GM19193 (cell line): ENCODE measurements around the gene UGT1A10.

Source experiments
- POLR2A ChIP-seq: IDR thresholded peaks from 4 replicates; pipeline ENCODE4 v1.6.1; 2011; ENCODE audit not compliant: insufficient read depth, insufficient read length; ENCODE audit errors: extremely low read depth

UGT1A10 gene

DNA sequence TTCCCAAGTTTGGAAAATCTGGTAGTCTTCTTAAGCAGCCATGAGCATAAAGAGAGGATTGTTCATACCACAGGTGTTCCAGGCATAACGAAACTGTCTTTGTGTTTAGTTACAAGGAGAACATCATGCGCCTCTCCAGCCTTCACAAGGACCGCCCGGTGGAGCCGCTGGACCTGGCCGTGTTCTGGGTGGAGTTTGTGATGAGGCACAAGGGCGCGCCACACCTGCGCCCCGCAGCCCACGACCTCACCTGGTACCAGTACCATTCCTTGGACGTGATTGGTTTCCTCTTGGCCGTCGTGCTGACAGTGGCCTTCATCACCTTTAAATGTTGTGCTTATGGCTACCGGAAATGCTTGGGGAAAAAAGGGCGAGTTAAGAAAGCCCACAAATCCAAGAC is 135.9 kb downstream of the UGT1A10 start:
- no peak for TF ChIP-seq POLR2A

DNA sequence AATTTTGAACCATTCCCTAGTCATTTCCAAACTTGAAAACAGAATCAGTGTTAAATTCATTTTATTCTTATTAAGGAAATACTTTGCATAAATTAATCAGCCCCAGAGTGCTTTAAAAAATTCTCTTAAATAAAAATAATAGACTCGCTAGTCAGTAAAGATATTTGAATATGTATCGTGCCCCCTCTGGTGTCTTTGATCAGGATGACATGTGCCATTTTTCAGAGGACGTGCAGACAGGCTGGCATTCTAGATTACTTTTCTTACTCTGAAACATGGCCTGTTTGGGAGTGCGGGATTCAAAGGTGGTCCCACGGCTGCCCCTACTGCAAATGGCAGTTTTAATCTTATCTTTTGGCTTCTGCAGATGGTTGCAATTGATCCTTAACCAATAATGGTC is 136.3 kb downstream of the UGT1A10 start:
- TF ChIP-seq POLR2A = no peak

DNA sequence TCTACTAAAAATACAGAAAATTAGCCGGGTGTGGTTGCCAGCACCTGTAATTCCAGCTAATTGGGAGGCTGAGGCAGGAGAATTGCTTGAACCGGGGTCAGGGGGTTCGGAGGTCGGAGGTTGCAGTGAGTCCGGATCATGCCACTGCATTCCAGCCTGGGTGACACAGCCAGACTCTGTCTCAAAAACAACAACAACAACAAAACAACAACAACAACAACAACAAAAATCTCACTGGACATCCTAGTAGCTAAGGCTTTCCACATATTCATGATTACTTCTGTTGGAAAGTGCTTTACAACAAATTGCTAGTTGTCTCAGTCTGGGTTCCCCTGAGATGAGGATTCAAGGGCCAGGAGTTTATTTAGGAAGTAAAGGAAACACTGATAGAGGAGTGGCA is 137.6 kb downstream of the UGT1A10 start:
- TF ChIP-seq POLR2A = no peak

DNA sequence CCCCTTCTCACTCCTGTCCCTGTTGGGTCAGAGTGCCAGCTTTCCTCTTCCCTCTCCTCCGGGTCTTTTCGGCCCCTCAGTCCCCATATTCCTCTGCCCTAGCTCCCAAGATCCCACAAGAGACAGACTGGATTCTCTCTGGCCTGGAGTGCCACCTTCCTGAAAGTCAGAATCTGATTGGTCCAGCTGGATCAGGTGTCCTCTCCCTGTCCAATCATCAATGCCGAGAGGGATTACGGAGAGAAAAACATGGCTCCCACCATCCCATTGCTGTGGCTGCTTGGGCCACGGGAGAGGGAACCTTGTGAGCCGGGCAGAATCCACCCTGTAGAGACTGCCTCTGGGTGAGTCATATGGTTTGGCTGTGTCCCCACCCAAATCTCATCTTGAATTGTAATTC is 139.2 kb downstream of the UGT1A10 start:
- TF ChIP-seq POLR2A = no peak

DNA sequence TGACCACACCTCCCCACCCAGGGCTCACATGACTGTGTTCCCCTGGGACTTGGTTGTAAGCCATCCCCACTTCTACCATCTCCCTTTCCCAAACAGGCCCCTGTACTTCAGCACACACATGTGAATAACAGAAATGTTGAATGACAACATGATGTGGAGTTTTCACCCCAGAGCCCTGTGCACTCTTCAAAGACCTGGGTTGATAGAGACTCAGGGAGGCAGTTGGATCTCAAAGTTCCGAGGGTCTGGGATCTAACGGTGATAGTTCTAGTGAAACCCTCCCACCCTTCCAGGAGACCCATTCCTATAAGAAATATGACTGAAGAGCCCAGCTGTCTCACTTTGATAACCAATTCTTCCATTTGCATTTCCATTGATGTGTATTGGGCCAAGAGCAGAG is 141.8 kb downstream of the UGT1A10 start, which contains the start of gene MROH2A:
TSS of gene MROH2A (plus strand) at position 301 of the 400 bp plus-strand sequence. CDS start 1,029 bp downstream, outside the sequence.
- no peak for TF ChIP-seq POLR2A

DNA sequence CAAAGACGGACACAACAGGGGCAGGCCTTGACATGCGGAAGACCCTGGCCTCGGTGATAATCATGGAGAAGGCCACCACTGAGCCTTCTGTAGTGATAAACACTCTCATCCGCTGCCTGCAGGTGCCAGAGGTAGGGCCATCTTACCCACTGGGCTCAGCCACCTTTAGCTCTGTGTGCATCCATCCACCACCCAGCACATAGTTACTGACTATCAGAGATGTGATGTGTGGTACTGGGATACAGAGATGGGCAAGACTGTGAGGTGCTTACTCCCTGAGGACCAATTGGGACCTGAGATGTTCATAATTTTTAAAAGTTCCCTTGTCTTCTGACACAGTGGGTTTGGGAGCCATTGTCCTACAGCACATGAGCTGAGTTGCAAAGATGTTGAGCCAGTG is 143.5 kb downstream of the UGT1A10 start:
- TF ChIP-seq POLR2A = no peak

DNA sequence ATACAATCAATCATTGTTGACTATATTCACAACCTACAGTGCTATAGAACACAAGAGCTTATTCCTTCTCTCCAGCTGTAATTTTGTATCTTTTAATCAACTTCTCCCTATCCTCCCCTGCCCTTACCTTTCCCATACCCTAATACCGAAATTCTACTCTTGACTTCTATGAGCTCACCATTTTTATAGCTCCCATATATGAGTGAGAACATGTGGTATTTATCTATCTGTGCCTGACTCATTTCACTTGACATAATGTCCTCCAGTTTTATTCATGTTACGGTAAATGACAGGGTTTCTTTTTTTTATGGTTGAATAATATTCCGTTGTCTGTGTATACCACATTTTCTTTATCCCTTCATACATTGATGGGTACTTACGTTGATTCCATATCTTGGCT is 144.5 kb downstream of the UGT1A10 start:
- TF ChIP-seq POLR2A = no peak

DNA sequence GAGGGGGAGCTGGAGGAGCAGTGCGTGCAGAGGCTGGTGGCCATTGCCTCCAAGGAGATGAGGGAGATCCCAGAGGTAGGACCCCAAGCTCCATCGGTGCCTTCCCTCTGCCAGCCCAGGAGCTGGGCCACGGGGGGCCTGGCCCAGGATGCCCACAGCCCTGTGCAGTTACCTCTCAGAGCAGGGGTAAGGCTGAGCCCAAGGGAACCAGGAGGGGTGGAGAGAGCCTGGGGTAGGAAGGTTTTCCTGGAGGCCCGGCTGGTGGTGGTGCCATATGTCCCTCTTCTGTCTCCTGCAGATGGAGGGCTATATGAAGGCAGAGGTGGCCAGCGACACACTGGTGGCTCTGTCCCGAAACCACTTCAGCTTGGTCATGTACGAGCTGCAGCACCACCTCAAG is 153.3 kb downstream of the UGT1A10 start:
- TF ChIP-seq POLR2A = no peak

DNA sequence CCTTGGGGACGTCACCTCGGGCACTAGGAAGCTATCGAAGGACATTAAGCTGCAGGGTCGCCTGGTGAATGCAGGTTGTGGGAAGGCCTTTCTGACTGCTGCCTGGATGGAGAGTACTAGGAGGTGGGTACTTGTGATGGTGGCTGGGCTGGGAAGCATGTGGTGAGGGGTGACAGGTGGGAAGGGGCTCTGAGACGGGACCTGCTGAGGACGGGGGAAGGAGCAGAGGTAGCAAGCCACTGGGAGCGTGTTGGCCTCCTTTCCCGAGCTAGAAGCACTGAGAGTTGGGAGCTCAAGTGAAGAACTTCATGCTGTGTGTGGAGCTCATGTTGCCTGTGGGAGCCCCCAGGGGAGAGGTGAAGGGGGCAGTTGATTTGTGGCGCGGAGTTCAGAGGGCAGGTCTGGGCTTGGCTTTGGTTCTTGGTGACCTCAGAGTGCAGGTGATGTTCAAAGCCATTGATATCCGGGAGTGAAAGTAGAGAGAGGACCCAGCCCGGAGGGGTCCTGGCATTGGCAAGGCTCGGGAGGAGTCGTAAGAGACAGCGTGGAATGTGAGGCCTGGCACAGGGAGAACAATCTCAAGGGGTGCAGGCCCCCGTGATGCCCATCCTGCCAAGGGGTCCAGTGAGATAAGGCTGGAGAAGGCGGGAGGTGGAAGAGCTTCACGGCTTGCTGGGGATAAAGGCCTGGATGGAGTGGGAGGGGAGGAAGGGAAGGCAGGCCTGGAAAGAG is 155.1 kb downstream of the UGT1A10 start:
- TF ChIP-seq POLR2A = no peak

DNA sequence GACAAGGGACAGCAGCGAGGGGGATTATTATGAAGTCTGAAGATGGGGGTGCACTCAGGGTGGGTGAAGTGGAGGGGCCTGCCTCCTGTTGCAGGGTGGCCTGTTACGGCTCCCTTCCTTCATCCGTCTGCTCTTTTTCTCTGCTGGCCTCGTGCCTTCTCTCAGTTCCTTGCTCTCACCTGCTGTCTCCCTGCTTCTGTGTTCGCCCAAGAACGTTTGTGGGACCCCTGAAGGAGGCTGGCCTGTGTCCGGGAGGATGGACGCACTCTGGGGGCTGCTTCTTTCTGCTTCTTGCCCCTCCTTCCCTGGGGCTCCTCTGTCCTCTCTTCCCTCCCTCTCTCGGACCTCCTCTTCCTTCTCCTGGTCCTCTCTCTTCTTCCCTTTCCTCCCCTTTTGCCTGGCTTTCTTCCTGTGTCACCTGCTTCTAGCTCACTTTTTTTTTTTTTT is 155.7 kb downstream of the UGT1A10 start:
- no peak for TF ChIP-seq POLR2A

DNA sequence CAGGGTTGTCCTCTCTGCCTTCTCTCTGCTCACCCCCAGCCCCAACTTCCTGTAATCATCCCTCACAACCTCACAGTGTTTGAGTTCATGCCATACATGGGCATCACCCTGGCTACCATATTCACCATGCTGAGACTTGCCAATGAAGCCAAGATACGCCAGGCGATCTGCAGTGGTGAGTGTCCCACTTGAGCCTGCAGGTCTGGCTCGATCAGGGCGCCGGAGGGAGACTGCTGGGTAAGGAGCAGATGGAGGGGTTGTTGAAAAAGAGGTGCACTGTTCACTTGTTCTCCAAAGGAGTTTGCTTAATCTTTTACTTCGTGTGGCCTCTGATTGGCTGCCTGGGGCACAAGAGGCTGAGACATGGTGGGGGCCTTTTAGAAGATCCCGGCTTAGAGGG is 156.5 kb downstream of the UGT1A10 start:
- no peak for TF ChIP-seq POLR2A

DNA sequence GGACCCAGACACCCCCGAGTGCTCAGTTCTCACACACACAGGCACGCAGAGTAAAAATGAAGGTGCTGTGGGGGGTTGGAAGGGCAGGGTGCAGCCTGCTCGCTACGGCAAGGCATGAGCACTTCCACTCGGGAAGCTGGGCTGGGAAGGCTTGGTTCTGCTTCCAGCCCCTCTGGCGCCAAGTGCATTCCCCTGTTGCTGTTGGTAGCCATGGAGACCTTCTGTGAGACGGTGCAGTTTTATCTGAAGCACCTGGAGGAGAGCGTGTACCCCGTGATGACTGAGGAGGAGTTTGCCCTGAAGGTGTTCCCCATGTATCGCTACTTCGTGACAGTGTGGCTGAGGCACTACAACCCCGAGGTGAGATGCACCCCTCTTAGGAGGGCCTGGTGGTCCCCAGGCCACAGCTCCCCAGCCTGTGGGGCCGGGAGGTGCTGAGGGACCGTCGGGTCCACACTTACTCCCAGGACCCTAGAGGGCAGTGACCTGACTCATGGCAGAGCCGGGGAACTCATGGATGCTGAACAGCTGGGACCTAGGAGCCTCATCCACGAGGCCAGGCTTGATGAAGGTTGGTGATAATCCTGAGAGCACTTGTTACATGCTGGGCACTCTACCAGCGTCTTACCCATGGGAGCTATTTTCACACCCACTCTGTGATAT is 157.3 kb downstream of the UGT1A10 start:
- no peak for TF ChIP-seq POLR2A

DNA sequence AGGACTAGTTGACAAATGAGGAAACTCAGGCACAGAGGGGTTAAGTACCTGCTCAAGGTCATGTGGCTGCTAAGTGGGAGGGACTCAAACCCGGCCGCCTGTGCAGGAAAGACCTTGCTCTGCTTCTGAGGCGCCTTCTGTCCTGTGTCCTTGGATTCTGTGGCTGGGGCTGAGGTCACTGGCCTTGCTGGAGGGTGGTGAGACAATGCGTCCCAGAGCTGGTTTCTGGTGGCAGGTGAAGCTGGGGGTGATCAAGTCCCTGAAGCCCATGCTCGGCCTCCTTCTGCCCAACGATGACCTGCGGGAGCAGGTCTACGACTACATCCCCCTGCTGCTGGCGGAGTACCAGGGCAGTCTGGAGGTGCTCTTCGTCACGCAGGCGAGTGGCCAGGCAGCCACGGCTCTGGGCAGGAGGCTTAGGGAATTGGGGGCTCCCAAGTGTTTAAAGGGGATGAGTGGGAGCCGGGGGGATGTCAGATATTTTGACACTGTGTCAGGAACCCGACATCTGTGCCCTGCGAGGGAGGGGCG is 157.9 kb downstream of the UGT1A10 start:
- no peak for TF ChIP-seq POLR2A

DNA sequence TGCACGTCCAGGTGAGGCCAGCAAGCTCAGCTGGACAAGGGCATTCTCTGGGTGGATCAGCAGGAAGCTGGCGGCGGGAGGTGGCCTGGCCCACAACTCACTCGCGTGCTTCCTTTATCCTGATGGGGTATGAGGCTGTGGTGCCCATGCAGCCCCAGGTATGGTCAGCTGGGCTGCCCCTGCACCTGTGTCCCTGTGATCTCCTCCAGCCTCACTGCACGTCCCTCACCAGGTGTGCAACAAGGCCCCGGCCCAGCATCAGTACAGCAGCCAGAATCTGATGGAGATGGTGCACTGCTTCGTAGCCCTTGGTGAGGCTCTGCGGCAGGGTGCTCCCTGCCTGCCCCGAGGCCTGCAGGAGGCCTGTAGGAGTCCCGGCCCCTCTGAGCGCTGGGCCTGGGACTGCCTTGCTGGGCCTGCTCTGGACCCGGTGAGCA is 159.5 kb downstream of the UGT1A10 start:
- no peak for TF ChIP-seq POLR2A

DNA sequence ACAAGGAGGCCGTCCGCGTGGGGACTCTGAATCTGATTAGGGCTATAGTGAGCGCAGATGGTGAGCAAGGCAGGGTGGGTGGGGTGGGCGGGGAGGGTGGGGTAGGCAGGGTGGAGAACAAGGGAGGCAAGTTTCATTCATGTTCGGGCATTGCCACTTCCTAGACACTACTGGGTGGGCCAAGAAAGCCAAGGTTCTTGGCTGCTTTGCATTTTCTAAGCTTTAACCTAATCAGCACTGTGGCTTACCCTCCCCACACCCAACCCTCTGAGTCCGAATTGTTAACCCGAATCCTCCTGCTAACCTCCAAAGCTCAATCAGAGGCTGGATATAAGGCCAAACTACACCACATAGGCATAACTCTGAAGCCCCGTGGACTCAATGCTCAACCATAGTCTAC is 160.0 kb downstream of the UGT1A10 start:
- TF ChIP-seq POLR2A = no peak
